H4 (cell line): ENCODE results near the gene WDFY4. TPM values are rescaled to one million over a fixed set of nuclear protein-coding genes. Genes with fewer than 3 reads are reported as not detected.

Experiments
- DNase-seq: peaks from one replicate; pipeline ENCODE4 v3.0.0-alpha.2; 2015; ENCODE audit warnings: low spot score
- total RNA-seq: library from RNA; depleted of rRNA; stranded (reverse); fragments of >200 nt; shearing (Covaris generic); gene quantifications from 2 replicates; pipeline ENCODE4 v1.2.3, GENCODE V29; 2014

The WDFY4 gene
- total RNA-seq, 1 experiment from 2014 or later = not detected

DNA sequence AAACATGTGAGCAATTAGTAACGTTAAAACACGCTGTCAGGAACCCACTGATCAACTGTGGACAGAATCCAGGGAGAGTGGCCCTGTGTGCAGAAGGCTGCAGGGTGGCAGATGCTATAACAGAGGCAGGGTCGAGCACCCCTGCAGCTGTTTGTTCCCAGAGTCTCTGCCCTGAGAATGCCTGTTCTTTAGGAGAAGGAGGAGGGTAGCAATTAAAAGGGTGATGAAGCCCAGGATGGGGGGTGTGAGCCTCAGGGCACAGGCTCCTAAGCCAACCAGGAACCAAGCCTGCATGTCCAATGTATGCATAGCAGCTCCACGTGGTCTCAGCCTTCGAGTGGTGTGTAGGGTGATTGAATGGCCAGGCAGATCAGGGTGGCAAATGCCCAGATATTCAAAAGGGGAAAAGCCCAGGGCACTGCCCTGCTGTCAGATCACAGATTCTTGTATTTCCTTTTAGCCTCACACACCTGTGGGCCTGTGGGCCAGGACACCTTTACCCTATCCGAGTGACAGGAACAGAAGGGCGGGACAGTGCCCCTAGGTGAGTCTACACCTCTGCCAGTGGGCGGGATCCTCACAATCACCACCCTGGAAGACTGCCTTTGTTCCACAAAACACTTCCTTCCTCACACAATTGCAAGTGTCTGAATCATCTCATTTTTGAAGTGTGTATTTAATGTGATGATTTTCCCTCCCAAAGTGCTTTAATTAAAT, 7.3 kb downstream of the WDFY4 start:
- DNase-seq = no peak

DNA sequence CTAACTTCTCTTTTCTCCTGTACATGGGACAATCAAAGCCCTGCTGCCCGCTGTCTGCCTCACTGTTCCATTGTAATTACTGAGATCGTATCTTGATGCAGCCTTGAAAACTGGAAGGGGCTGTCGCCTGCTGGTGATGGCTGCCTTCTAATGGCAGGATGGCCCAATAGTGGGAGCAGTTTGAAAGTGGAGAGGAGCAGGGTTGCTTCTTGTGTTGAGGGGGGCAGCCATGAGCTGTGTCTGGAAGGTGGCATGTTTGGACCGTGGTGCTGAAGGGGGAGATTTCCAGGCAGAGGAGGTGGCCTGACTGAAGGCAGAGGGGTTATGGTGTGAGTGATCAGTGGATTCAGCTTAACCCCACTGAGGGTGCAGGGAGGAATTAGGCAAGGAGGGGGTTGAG, 8.1 kb downstream of the WDFY4 start:
- no peak for DNase-seq

DNA sequence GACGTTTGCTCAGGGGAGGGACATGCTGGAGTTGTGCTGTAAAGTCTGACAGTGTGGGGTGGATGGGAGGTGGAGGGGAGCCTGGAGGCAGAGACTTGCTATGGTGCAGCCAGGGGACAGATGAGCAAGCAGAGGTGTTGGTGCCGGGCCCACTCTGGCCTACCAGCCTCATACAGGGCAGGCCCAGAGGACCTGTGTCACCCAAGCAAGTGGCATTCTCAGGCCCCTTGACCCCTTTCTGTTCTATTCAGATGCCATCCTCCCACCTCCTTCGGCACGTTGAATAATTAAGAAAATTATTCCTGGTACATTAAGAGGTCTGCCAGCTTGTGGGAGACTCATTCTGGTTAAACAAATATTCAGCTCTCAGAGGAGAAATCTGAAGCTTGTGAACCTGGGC, 8.5 kb downstream of the WDFY4 start:
- DNase-seq = no peak

DNA sequence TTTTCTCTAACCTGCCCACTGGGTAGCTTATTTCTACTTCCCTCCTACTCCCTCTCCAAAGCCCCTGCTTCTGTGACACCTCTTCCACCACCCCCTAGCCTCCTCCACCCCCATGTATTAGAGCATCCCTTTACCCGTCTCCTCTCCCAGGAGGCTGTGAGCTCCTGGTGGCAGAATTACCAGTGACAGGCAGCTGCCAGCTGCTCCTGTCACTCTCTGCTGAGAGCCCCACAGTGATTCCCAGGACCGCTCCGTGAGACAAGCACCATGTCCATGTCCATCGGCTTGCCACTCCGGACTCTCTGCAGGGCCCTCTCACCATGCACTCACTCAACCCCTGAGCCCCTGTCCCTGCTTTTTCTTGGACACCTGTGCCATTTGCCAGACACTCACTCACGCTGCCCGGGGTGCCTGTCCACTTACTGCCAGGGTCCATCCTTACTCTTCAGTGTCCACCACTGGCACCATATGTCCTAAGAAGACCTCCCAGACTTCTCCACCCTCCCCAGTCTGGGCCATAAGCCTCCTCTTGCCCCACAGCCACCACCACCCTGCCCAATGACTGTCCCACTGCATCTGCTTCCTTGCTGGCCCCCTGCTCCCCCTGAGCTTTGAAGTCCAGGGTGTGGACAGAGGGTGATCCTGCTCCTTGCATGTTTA, 9.8 kb downstream of the WDFY4 start:
- DNase-seq = no peak

DNA sequence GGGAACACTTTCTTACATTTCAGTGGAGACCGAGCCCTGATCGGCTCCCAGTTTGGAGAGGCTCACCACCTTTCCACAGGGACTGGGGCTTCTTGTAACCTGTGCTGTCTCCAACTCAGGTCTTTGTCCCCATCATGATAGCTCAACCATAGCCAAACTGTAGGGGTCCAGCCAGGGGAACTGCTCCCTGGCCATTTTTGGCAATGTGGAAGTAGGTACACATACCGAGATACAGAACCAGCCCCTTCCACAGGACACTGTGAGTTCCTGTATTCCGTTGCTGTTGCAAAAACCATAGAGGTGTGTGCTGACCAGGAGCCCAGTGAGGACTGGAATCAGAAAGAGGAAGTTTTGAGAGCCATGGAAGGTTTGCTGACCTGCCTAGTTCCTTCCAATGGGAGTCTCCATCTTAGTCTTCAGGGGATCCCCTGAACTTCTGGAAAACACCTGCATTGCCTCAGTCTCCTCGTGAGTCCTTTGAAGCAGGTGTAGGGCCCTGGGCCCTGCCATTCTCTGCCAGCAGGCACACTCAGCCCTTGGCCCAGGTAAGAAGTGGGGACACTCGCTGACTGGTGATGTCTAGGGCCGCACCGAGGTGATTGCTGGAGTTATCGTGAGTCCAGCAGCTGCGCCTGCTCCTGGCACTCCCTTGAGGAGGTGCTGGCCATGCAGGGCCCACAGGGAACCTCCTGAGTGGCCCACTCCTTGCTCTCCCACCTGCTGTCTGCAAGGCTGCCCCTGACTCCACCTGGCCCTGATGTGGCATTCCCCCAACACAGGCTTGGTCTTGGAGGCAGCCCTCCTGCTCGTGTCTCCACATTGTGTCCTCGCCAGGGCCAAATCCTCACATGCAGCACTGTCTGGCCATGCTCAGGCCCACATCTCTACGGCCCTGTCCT, 11.2 kb downstream of the WDFY4 start:
- DNase-seq = no peak

DNA sequence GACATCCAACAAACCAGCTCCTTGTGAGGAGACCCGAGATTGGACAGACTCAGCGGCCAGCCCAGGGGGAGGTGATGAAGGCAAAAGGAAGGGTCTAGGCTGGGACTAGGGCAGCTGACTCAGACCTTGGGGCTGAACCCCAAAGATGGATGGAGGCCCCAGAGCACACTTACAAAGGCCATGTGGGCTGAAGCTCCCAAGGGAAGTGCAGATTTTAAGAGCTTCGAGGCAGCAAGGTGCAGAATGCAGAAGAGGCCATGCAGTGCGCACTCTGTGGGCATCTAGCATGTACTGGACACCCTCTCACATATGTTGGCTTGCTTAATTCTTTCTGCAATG, 11.8 kb downstream of the WDFY4 start:
- no peak for DNase-seq

DNA sequence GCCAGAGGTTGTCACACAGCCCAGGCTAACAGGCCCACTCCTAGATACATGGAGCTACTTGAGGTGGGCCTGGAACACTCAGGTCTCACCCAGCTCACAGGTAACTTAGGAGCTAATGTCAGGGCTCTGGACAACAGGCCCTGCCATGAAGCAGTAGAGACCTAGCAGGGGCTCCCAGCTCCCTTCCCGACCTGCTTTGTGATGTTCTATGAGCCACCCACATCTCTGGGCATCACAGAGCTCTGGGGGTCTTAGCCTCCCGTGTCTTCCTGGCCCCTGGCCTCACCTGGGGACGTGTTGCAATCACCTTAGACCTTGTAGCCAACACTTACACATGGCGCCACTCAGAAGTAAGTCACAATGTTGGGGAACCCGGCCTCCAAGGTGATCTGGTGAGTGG, 12.4 kb downstream of the WDFY4 start:
- DNase-seq = no peak

DNA sequence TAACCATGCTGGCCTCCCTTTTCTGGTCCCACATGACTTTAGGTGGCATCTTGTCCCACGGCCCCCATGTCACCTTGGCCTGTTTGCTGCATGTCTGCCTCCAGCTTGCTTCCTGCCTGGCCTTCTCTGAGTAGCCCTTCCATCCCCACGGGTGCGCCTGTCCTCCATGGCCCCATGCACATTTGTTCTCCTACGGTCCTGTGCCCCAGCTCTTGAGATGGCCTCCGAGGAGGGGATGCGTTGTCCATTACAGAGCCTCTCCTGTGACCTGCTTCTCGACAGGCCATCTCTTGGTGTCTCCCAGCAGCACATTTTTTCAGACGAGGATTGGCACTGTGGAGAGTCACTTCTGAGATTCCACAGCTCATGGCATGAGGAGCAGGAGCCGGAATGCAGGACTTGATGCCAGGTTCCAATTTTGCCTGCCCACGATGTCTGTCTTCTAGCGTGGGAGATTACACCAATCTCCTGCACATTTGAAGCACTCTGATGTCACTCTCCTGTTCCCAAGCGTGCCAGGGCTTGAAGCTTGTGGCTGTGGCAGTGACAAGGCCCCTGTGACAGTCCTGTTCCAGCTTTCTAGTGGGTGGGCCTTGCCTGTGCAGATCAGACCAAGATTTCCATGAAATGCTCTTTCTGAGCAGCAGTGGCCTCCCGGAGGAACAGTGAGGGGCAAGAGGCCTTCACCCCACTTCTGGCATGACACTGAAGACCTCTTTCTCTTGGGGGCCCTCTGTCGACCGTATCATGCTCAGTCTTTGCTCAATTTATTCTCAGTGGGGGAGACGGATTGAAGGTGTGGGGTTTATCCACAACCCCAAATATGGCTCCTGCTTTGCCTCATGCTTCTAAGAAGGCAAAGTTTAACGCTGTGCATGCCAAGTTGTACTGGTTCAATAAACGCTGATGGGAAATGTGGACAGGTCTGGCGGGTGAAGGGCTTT, 13.4 kb downstream of the WDFY4 start:
- no peak for DNase-seq

DNA sequence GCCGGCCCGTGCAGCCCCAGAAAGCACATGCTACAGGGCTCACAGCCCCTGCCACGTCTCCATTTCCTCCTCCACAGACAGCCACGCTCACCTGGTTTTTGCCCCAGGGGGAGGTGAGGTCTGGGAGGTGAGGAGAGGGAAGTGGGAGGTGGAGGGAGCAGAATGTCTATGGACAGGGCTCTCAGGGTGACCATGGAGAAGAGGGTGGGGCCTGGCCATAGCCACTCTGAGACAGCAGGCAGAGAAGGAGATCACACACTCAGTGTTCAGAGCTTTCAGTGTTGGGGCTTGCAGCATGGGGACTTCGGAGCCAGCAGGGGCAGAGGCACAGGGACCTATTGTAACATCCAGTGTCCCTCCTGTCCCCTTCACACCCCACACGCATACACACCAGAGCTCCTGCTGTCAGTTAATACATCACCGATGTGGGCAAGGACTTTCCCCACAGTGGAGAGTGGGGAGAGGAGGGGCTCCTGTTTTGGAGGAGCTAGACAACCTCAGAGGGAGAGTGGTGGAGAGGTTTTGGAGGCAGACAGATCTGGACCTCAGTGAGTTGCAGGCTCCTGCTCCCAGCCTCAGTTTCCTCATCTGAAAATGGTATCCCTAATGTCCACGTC, 14.4 kb downstream of the WDFY4 start:
- no peak for DNase-seq

DNA sequence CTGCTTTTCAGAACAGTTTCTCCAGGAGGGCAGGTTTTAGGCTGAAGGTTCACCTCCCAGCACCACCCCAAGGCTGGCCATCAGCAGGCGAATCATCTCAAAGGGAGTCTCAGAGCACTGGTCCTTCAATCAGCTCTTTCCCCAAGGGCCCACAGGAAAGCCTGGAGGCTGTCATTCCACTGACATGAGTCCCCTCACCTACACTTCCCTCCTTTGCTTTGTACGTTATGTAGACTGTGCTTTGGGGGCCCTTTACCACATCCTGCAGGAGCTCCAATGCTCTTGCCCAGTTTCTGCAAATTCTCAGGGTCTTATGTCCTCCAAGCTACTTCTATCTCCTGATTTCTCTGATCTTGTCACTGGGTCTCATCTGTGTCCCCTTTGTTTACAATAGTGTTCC, 15.4 kb downstream of the WDFY4 start:
- DNase-seq = no peak

DNA sequence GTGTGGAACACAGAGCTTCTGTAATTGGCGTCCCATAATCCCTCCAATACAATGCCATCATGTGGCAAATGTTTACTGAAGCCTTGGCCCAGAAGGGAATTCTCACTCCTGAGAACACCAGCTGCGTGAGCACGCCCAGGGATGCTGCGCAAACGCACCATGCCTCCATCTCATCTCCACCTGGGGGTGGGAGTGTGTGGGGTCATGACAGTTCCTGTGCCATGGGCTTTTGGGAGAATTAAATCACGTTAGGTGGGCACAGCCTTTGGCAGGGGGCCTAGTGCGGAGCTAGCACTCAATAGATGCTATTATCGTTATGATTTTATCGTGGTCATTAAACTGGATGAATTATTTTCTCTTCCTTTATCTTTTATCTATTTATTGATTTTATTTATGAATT, 15.8 kb downstream of the WDFY4 start:
- no peak for DNase-seq

DNA sequence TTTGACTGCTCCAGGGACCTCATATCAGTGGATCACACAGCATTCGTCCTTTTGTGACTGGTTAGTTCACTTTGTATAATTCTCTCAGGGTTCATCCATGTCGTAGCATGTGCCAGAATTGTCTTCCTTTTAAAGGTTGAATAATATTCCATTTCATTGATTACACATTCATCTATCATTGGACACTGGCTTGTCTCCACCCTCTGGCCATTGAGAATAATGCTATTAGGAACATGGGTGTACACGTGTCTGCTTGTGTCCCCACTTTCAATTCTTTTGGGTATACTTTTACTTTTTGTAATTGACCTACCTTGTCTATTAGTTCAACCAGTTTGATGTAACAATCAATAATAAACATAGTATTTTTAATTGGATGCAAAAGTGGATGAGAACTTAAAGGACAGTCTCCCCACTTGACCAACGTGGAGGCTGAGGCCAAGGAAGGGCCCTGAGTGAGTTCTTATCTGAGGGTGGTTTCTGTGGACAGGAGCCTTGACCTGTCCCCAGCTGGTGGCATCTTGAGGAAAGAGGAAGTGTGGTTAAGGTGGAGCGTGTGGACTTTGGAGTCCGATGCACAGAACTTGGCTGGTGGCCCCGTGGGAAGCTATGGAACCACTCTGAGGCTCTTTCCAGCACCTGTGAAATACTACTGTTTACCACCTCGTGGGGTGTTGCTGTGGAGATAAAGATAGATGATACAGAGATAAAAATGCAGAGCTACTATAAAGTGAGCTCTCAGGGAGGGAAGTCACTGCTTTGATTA, 16.6 kb downstream of the WDFY4 start:
- DNase-seq = no peak

DNA sequence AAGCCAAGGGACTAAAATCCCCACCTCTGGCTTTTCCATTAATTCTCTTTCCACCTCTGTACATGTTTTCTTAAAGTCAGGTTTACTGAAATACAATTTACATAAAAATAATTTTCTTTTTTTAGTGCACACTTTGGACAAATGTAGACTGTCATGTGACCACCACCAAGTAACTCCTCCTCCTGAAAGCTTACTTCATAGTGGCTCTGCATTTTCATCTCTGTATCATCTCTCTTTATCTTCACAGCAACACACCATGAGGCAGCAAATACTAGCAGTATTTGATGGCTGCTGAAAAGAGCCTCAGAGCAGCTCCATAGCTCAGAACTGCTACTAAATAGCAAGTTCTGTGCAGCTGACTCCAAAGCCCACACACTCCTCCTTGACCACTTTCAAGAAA, 17.3 kb downstream of the WDFY4 start:
- DNase-seq = no peak

DNA sequence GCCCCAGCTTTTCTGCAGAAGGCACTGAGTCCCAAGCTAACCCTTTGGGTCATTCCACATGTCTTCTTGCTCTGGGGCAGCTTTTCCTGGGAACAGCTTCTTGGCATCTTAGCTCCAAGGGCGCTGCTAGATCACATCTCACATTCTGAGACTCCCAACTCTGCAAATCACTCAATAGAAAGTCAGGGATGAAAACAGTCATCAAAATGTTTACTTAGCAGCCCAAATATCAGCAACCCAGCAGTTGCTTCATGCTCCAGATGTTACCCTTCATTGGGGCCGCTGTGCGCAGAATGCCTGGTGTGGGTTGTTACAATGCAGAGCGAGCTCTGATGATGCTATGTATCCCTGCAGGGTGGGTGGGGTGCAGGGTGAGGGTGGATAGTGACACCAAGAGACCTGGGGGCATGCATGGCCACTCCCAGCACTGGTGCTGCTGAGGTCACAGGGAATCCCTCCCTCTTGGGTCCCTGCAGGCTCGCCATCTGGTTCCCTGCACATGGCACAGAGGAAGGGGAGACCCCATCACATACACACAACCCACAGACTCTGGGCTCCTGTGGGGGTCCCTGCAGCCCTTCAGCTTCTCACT, 19.0 kb downstream of the WDFY4 start:
- DNase-seq = no peak

DNA sequence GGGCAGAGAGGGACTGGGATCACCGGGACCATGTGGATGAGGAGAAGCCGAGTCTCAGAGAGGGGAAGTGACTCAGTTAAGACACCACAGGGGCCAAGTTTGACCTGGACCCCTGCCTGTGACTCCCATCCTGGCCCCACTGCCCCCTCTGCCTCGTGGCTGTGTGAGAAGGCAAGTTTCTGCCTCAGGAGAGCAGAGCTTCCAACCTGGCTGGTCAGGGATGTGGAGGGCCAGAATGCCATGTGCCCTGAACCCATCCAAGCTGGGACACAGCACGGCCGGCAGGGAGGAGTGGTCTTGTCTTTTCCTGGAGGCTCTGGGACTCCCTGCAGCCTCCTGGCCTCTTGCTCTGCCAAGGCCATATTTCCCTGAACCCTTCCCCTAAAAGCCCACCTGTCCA, 19.5 kb downstream of the WDFY4 start:
- no peak for DNase-seq

DNA sequence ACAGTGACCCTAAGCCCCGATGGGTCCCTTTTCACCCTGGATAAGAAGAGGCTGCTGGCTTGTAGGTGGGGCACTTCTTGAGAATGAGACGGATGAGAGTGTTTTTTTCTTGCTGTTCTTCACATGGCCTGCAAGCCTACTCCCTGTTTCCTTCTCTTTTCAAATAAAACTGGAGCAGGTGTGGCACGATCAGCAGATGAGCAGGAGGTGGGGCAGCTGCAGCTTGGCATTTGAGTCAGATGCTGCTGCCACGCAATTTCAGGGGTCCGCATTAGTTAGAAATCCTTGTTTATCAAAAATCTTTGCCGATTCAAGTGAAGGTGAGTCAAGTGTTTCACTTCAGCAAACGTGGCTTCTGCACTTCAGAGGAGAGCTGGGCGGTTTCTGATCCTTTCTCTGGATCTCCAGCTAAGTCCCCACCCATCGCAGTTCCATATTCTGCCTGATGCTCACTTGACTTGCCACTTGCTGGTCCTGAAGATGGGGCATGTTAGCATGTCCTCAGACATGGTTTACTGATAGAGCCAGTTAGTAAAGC, 20.8 kb downstream of the WDFY4 start:
- DNase-seq = no peak

DNA sequence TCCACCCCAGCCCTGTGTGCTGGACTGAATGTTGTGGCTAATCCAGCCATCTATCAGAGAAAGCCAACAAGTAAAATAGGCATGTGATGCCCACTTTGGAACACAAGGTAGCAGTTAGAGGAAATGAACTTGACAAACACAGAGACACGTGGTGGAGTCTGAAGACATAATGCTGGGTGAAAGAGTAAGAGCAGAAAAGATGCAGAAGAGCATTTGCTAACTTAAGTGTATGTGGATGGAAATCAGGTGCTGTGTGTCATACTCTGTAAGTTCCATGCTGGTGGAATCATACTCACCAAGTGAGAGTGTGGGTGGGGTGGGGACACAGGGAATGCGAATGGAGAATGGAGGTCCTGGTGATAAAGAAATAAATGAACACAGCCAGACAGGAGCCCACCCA, 22.8 kb downstream of the WDFY4 start:
- DNase-seq = no peak

DNA sequence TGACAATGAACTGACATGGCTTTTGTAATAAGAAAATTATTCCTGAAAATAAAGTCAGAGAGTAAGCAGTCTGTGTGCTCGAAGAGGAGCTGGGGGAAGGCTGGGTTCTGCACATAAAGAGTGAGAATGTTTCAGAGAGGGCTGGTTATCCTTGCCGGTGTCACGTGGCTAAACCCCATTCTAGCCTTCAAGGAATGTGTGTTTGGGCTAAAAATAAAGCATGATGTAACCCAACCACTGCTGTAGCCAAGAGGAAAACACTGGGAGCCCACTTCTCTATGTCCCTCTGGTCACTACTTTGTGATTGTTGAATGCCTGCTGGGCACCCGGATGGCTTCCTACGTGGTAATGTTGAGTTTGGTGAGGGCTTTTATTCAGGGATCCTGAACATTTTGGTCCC, 23.5 kb downstream of the WDFY4 start:
- no peak for DNase-seq

DNA sequence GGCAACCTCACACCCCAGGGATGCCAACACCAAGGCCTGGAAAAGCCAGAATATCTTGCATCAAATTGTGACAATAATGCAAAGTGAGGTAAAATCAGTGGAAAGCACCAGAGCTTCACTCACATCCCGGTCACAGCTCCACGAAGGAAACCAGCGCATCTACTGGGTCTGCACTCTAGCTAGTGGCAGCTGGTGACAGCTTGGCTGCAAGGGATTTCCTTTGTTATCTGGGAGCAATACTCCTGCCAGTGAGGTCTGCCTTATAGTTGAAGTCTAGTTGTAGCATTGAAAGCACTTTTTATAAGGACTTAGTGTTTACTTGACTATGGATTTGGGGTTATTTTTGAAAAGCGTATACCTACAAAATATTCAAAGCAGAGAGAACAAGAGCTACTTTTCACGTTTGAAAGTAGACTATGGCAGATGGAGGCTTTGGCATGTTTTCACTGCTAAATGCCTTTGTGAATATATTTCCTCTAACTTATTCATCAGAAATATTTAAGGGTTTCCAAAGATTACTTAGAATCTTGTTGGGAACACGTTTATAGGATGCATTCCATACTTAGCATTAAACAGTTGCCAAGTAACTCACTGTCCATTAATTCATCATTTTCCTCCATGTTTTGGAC, 26.1 kb downstream of the WDFY4 start:
- no peak for DNase-seq
